HG03558 (cell line): ENCODE data around the gene STK11IP.
"Not testable (repeated sequence)": the region's sequence is repeated elsewhere in the genome, so short reads cannot be mapped to it uniquely, and the experiment has no call there.

Experiments used
- ATAC-seq: cut with Tn5 transposase; IDR thresholded peaks from one replicate; pipeline ENCODE4 v1.9.1; 2021; ENCODE audit warnings: moderate number of reproducible peaks; ENCODE audit not compliant: unreplicated experiment; ENCODE audit errors: extremely low read depth

STK11IP gene

GRCh38 chr2:219643084-219643473 is 45.4 kb downstream of the STK11IP start:
- no peak for ATAC-seq

GRCh38 chr2:219643788-219644398 is 46.2 kb downstream of the STK11IP start:
- ATAC-seq = no peak

- no peak for ATAC-seq
Observed at GRCh38 chr2:219644801-219645480, 47.3 kb downstream of the STK11IP start.

GRCh38 chr2:219645631-219646527 is 48.2 kb downstream of the STK11IP start:
- no peak for ATAC-seq

GRCh38 chr2:219648176-219648575 is 50.5 kb downstream of the STK11IP start:
- ATAC-seq = no peak

GRCh38 chr2:219648963-219649362 is 51.3 kb downstream of the STK11IP start:
- ATAC-seq = no peak

- no peak for ATAC-seq
Observed at GRCh38 chr2:219650426-219651248, 53.0 kb downstream of the STK11IP start.

- not testable (repeated sequence) for ATAC-seq
Observed at GRCh38 chr2:219651656-219652055, 54.0 kb downstream of the STK11IP start.

- ATAC-seq = no peak
Observed at GRCh38 chr2:219656526-219656925, 58.9 kb downstream of the STK11IP start.

- no peak for ATAC-seq
Observed at GRCh38 chr2:219658196-219658846, 60.7 kb downstream of the STK11IP start.

GRCh38 chr2:219658874-219659273 is 61.2 kb downstream of the STK11IP start:
- no peak for ATAC-seq

- ATAC-seq = peak; percentile 88
Observed at GRCh38 chr2:219661197-219661954, 63.7 kb downstream of the STK11IP start.

- no peak for ATAC-seq
Observed at GRCh38 chr2:219661955-219662395, 64.3 kb downstream of the STK11IP start.

- no peak for ATAC-seq
Observed at GRCh38 chr2:219662566-219662965, 64.9 kb downstream of the STK11IP start.

GRCh38 chr2:219663116-219663762 is 65.6 kb downstream of the STK11IP start:
- ATAC-seq = no peak

GRCh38 chr2:219664041-219664440 is 66.4 kb downstream of the STK11IP start:
- no peak for ATAC-seq

GRCh38 chr2:219664944-219665343 is 67.3 kb downstream of the STK11IP start:
- no peak for ATAC-seq

GRCh38 chr2:219665926-219666325 is 68.3 kb downstream of the STK11IP start:
- no peak for ATAC-seq
